Stimulated activated CD4-positive, alpha-beta T cell treated with anti-CD3 and anti-CD28 coated beads, Interleukin-1b, Interleukin-23, amount 100 ng/mL, for 4 hours (primary cell): Measurements from ENCODE around the gene RAB31.

Experiments used
- DNase-seq, 2 donors: peaks; one replicate each; pipeline ENCODE4 v3.0.0-alpha.2; 2020; ENCODE audit warnings: low read depth in 2 of 2

The RAB31 gene

GRCh38 chr18:9862686-9863085, 154.6 kb downstream of the RAB31 start:
- DNase-seq: no peak

DNA sequence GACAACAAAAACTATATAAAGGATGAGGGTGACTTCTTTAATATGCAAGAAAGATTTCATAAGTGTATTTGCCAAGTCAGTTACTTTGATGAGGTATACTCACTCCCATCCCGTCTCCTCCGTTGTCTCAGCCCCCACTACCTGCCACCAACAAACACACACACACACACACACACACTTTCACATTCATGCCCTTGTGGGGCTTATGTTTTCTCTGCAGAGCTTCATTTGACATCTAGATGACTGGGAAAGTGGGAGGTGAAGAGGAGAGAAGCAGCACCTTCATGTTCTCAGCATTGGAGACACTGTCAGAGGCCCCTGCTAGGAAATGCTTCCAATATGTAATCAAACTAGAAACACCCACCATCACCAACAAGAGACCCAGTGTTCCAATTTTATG, 155.2 kb downstream of the RAB31 start:
- DNase-seq: no peak

GRCh38 chr18:9865764-9866490, 157.8 kb downstream of the RAB31 start:
- no peak for DNase-seq

DNA sequence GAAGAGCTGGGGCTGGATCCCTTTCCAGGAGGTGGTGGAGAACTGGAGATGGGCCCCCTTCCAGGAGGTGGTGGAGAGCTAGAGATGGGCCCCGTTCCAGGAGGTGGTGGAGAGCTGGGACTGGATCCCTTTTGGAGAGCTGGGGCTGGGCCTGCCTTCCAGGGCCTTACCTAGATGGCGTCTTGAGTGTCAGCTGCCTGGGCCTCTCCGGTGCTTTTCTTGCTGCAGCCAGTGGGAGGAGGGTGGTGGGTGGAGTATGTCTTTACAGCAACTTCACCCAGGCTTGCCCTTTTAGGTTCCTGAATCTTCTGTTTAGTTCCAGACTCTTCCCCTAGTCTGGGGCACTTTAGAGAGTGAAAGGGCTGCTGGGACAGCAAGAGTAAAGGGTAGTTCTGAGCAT, 158.5 kb downstream of the RAB31 start:
- DNase-seq: no peak

- no peak for DNase-seq
Measured at GRCh38 chr18:9867071-9867594, 159.0 kb downstream of the RAB31 start.

DNA sequence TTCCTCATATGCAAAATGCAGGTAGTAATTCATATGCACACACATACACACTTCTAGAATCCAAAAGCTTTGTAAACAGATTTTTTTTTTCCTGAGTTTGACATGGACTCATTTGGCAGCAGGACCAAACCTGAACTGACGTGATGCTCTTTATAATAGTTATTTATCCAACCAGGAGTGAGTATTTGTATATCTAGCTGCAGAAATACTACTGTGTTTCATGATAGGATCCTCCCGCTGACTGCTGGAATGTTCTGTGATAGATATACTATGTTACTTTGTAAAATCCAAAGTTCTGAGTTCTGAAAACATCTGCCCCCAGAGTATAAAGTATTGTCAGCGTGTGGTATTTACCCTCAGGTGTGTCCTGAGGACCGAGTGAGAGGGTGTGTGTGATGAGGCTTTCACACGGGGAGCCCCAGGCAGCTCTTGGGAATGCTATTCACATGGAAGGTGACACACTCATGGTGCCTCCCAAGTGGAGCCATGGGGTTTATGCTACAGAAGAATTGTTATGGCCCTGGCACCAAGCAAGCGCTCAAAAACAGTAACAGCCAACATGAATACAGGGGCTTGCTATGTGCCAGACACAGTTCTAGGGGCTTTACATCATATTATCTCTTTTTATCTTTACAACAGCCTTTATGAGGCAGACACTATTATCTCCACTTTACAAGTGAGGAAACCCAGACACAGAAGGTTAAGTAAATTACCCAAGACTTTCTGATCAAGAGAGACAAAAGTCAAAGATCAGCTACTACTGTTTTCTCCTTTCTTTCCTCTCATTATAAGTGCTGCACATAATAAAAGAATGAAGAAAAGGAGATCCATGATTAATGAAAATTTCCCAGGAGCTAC, 161.0 kb downstream of the RAB31 start:
- no peak for DNase-seq

GRCh38 chr18:9869715-9870430, 161.8 kb downstream of the RAB31 start:
- DNase-seq: no peak

GRCh38 chr18:9870431-9871008, 162.4 kb downstream of the RAB31 start:
- no peak for DNase-seq

GRCh38 chr18:9871244-9871746, 163.2 kb downstream of the RAB31 start:
- no peak for DNase-seq

- no peak for DNase-seq
Measured at GRCh38 chr18:9872823-9873222, 164.7 kb downstream of the RAB31 start.

DNA sequence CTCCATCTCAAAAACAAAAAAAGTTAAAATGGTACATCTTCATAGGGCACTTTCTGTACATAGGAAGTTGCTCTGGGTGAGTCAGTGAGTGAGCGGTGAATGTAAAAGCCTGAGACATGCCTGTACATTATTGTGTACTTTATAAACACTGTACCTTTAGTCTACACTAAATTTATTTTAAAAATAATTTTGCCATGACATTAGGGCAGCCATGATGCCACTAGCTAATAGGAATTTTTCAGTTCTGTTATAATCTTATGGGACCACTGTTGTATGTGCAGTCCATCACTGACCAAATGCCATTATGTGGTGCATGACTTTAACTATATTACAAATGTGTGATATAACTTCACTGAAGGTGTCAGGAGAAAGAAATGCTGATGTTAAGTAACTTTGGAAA, 166.6 kb downstream of the RAB31 start:
- DNase-seq: no peak

DNA sequence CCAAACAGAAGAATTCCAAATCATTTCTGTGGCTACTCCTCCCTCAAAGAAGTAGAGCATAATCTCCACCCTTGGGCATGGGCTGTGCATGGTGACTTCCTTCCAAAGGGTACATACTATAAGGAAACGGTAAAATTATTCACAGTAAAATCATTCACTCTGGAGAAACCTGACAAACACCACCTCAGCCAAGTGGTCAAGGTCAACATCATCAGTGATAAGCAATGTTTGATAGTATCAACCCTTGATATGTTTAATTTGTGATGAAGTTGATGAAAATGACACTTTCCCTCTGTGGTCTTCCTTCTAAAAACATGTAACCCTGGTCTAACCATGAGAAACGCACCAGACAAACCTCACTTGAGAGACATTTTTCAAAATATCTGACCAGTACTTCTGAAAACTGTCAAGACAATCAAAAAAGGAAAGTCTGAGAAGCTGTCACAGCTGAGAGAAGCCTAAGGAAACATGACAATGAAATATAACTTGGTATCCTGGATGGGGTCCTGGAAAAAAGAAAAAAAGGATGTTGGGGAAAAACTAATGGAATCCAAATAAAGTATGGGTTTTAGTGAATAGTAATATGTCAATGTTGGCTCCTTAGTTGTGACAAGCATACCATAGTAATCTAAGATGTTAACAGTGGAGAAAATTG, 168.2 kb downstream of the RAB31 start:
- DNase-seq: no peak

GRCh38 chr18:9876867-9877654, 169.0 kb downstream of the RAB31 start:
- DNase-seq: no peak

DNA sequence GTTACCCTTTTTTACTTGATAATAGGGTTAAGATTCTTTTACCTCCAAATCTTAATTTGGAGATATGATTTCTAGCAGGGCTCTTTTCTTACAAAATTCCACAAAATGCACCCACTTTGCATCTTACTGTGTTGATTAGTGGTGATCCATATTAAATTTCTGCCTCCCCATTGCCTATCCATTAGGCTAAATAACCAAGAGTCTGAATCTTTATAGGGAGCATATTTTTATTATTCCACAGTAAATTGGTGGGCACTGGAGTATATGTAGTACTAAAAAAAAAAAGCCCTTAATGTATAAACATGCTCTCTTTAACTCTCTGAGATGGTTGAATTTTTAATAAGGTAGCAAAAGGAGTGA, 169.5 kb downstream of the RAB31 start:
- no peak for DNase-seq

GRCh38 chr18:9878095-9878494, 170.0 kb downstream of the RAB31 start:
- no peak for DNase-seq

DNA sequence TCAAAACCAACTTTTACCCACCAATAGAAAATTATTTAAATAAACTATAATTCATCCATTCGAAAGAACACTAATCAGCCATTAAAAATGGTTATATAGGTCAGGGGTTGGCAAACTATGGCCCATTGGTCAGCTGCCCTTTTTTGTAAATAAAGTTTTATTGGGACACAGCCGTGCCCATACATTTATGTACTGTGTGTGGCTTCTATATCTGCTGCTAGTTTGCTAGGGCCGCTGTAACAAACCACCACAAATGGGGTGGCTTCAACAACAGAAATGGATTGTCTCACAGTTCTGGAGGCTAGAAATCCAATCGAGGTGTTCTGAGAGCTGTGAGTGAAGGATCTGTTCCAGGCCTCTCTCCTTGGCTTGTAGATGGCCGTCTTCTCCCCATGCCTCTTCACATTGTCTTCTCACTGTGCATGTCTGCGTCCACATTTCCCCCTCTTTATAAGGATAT, 170.7 kb downstream of the RAB31 start:
- DNase-seq: no peak

GRCh38 chr18:9884090-9884489, 176.0 kb downstream of the RAB31 start:
- DNase-seq: no peak

GRCh38 chr18:9884532-9885140, 176.5 kb downstream of the RAB31 start:
- no peak for DNase-seq

GRCh38 chr18:9885170-9886004, 177.3 kb downstream of the RAB31 start, which contains the start of gene TXNDC2:
Gene TXNDC2 (plus strand): TSS chr18:9885973. CDS start chr18:9886681, 708 bp downstream.
- DNase-seq: no peak
